LNCAP (cell line): Measurements from ENCODE around the gene KRT73.

Experiments used
- CTCF ChIP-seq: fragments of 450-650 bp; IDR thresholded peaks from 2 replicates; pipeline ENCODE4 v1.5.1; 2017; ENCODE audit warnings: mild to moderate bottlenecking

KRT73 gene

GRCh38 chr12:52575256-52575655 is 43.1 kb downstream of the KRT73 start:
- no peak for TF ChIP-seq CTCF

GRCh38 chr12:52573743-52574142 is 44.6 kb downstream of the KRT73 start, which contains the start of gene KRT74:
TSS of gene KRT74 (minus strand) at chr12:52573843. CDS start at chr12:52573777, 66 bp downstream.
- TF ChIP-seq CTCF = no peak

- TF ChIP-seq CTCF = no peak
Measured at GRCh38 chr12:52573306-52573705, 45.1 kb downstream of the KRT73 start.

GRCh38 chr12:52570511-52570910 is 47.8 kb downstream of the KRT73 start:
- TF ChIP-seq CTCF = no peak

- no peak for TF ChIP-seq CTCF
Measured at GRCh38 chr12:52568111-52568510, 50.2 kb downstream of the KRT73 start.

GRCh38 chr12:52566847-52567291 is 51.5 kb downstream of the KRT73 start:
- no peak for TF ChIP-seq CTCF

GRCh38 chr12:52564582-52564981 is 53.8 kb downstream of the KRT73 start:
- no peak for TF ChIP-seq CTCF

GRCh38 chr12:52561880-52562449 is 56.4 kb downstream of the KRT73 start:
- TF ChIP-seq CTCF = no peak; the same call in 1 of the 2 replicates
